H1 (cell line): ENCODE results near the gene ENOPH1. TPM values are rescaled to one million over a fixed set of nuclear protein-coding genes. Genes with fewer than 3 reads are reported as not detected.

Experiments used
- CTCF ChIA-PET: fragments of 300-600 bp; sonication (Branson Sonifier 250); formaldehyde crosslinking; loops from one replicate; lab custom pipeline; 2021; ENCODE audit not compliant: partially characterized antibody; lab: Charles Lee
- POLR2A ChIA-PET: fragments of 300-600 bp; sonication (Branson Sonifier 250); formaldehyde crosslinking; loops from one replicate; lab custom pipeline; 2021; ENCODE audit warnings: inconsistent platforms; ENCODE audit not compliant: partially characterized antibody; lab: Charles Lee
- DNase-seq, 2 experiments: peaks; one replicate each; pipeline versions ENCODE4 v3.0.0 to v3.0.0-alpha.2; 2010 to 2022; ENCODE audit warnings: low spot score in 2 of 2, low read depth in 1 of 2, mixed read lengths in 1 of 2
- FAIRE-seq: peaks from 2 replicates; lab custom pipeline; 2011; peaks lifted over from hg19 to GRCh38; lab: Jason Lieb, UNC
- H2AFZ ChIP-seq: 2 replicates; pipeline ENCODE4 v1.8.1; 2012; ENCODE audit warnings: low read length, inconsistent platforms
- H2AK5ac ChIP-seq: 2 replicates; pipeline ENCODE4 v1.6.1; 2013; ENCODE audit warnings: low read depth, low read length
- H2BK120ac ChIP-seq: replicated peaks from 2 replicates; pipeline ENCODE3; 2013; ENCODE audit warnings: low read depth, low read length, inconsistent platforms
- H2BK12ac ChIP-seq: 2 replicates; pipeline ENCODE4 v1.6.1; 2013; ENCODE audit warnings: low read depth, low read length
- H2BK15ac ChIP-seq: 2 replicates; pipeline ENCODE4 v1.6.1; 2013; ENCODE audit warnings: low read length
- H2BK20ac ChIP-seq: 2 replicates; pipeline ENCODE4 v1.6.1; 2013; ENCODE audit warnings: low read length
- H2BK5ac ChIP-seq: 2 replicates; pipeline ENCODE4 v1.6.1; 2013; ENCODE audit warnings: low read depth, low read length
- H3K14ac ChIP-seq: 2 replicates; pipeline ENCODE4 v1.6.1; 2013; ENCODE audit warnings: inconsistent platforms; ENCODE audit not compliant: insufficient read length
- H3K18ac ChIP-seq: 2 replicates; pipeline ENCODE4 v1.6.1; 2013; ENCODE audit warnings: low read length; ENCODE audit errors: extremely low read depth
- H3K23ac ChIP-seq: 2 replicates; pipeline ENCODE4 v1.6.1; 2013; ENCODE audit warnings: inconsistent platforms; ENCODE audit not compliant: insufficient read length
- H3K23me2 ChIP-seq: 2 replicates; pipeline ENCODE4 v1.6.1; 2013; ENCODE audit warnings: low read depth, low read length
- H3K27ac ChIP-seq: 2 replicates; pipeline ENCODE4 v1.6.1; 2011; ENCODE audit warnings: low read depth, low read length, inconsistent platforms
- H3K27me3 ChIP-seq, 4 experiments: replicated peaks in 1 of 4; 1 replicate in 1 of 4; 2 replicates in 3 of 4; pipeline versions ENCODE4 v1.6.1 to v1.8.1; 2011 to 2013; ENCODE audit warnings: low read length in 3 of 4, mild to moderate bottlenecking in 3 of 4, inconsistent platforms in 2 of 4, mixed read lengths in 2 of 4, moderate library complexity in 1 of 4; ENCODE audit not compliant: control insufficient read depth in 3 of 4, insufficient read depth in 3 of 4; ENCODE audit errors: extremely low read depth in 1 of 4
- H3K36me3 ChIP-seq, 4 experiments: 2 replicates each; pipeline versions ENCODE4 v1.6.1 to v1.8.1; 2011 to 2013; ENCODE audit warnings: mild to moderate bottlenecking in 4 of 4, low read length in 3 of 4, moderate library complexity in 2 of 4, control low read depth in 1 of 4, inconsistent platforms in 1 of 4; ENCODE audit not compliant: insufficient read depth in 4 of 4, control insufficient read depth in 2 of 4
- H3K4ac ChIP-seq: replicated peaks from 2 replicates; pipeline ENCODE3; 2013; ENCODE audit warnings: low read length, low read depth, mixed read lengths, inconsistent platforms; ENCODE audit not compliant: insufficient read length
- H3K4me1 ChIP-seq, 4 experiments: replicated peaks in 1 of 4; 1 replicate in 1 of 4; 2 replicates in 3 of 4; pipeline versions ENCODE4 v1.6.1 to v1.8.1; 2011 to 2013; ENCODE audit warnings: low read length in 3 of 4, inconsistent platforms in 2 of 4, mixed read lengths in 1 of 4; ENCODE audit not compliant: insufficient read depth in 4 of 4, control insufficient read depth in 3 of 4
- H3K4me2 ChIP-seq, 2 experiments: 2 replicates each; pipeline versions ENCODE4 v1.6.1 to v1.8.1; 2011 to 2013; ENCODE audit warnings: low read depth in 2 of 2, low read length in 2 of 2, control low read depth in 1 of 2, inconsistent platforms in 1 of 2, mild to moderate bottlenecking in 1 of 2; ENCODE audit not compliant: insufficient read depth in 1 of 2
- H3K4me3 ChIP-seq, 4 experiments: fragments of 200-600, 300-600 bp in 1 of 4; sonication (generic), shearing (Covaris generic), sonication (Bioruptor Twin) in 1 of 4; 2 replicates each; pipeline versions ENCODE4 v1.5.1 to v1.8.1; 2011 to 2016; ENCODE audit warnings: low read length in 4 of 4, low read depth in 3 of 4, control low read depth in 2 of 4, inconsistent platforms in 2 of 4, mild to moderate bottlenecking in 2 of 4, mixed read lengths in 1 of 4, moderate library complexity in 1 of 4; ENCODE audit not compliant: insufficient read depth in 2 of 4; ENCODE audit errors: extremely low read depth in 1 of 4
- H3K56ac ChIP-seq: replicated peaks from 2 replicates; pipeline ENCODE3; 2013; ENCODE audit warnings: low read depth, mild to moderate bottlenecking, mixed read lengths, low read length, inconsistent platforms; ENCODE audit not compliant: insufficient read length
- H3K79me1 ChIP-seq: 2 replicates; pipeline ENCODE4 v1.6.1; 2013; ENCODE audit warnings: low read depth, low read length, control low read depth
- H3K79me2 ChIP-seq, 2 experiments: 2 replicates each; pipeline versions ENCODE4 v1.6.1 to v1.8.1; 2012 to 2013; ENCODE audit warnings: low read length in 2 of 2, mild to moderate bottlenecking in 2 of 2, inconsistent platforms in 1 of 2; ENCODE audit not compliant: insufficient read depth in 2 of 2, control insufficient read depth in 1 of 2
- H3K9ac ChIP-seq, 4 experiments: replicated peaks in 1 of 4; 1 replicate in 1 of 4; 2 replicates in 3 of 4; pipeline versions ENCODE4 v1.6.1 to v1.8.1; 2011 to 2013; ENCODE audit warnings: low read depth in 3 of 4, low read length in 3 of 4, control low read depth in 2 of 4, mild to moderate bottlenecking in 2 of 4, moderate library complexity in 2 of 4, inconsistent platforms in 1 of 4; ENCODE audit errors: extremely low read depth in 1 of 4
- H3K9me3 ChIP-seq, 2 experiments: 2 replicates each; pipeline versions ENCODE4 v1.6.1 to v1.8.1; 2012 to 2013; ENCODE audit warnings: mild to moderate bottlenecking in 2 of 2, moderate library complexity in 2 of 2, control low read depth in 1 of 2, inconsistent platforms in 1 of 2, low read depth in 1 of 2, low read length in 1 of 2, mixed read lengths in 1 of 2; ENCODE audit not compliant: insufficient read depth in 2 of 2
- H4K20me1 ChIP-seq, 2 experiments: replicated peaks in 1 of 2; 2 replicates each; pipeline versions ENCODE3 to v1.8.1; 2011 to 2013; ENCODE audit warnings: inconsistent platforms in 2 of 2, low read length in 2 of 2, mild to moderate bottlenecking in 1 of 2; ENCODE audit not compliant: insufficient read depth in 2 of 2, control insufficient read depth in 1 of 2
- H4K5ac ChIP-seq: 2 replicates; pipeline ENCODE4 v1.6.1; 2013; ENCODE audit warnings: low read length, low read depth, mixed read lengths, inconsistent platforms; ENCODE audit not compliant: insufficient read length
- H4K8ac ChIP-seq: 2 replicates; pipeline ENCODE4 v1.8.0; 2013; ENCODE audit warnings: mild to moderate bottlenecking, moderate library complexity, low read length, inconsistent platforms; ENCODE audit not compliant: insufficient read depth; ENCODE audit errors: extremely low read depth
- H4K91ac ChIP-seq: replicated peaks from 2 replicates; pipeline ENCODE3; 2013; ENCODE audit warnings: low read length, mixed read lengths, inconsistent platforms; ENCODE audit not compliant: insufficient read length
- E2F6 ChIP-seq: IDR thresholded peaks from 2 replicates; pipeline ENCODE4 v1.6.1; 2012; ENCODE audit warnings: inconsistent platforms
- GTF2F1 ChIP-seq: IDR thresholded peaks from 2 replicates; pipeline ENCODE4 v1.6.1; 2012; ENCODE audit warnings: low read depth, low read length, improper control_type of control experiment, borderline replicate concordance
- JUN ChIP-seq: IDR thresholded peaks from 2 replicates; pipeline ENCODE4 v1.6.1; 2011; ENCODE audit warnings: low read depth, mild to moderate bottlenecking, improper control_type of control experiment, low read length
- NRF1 ChIP-seq: IDR thresholded peaks from 2 replicates; pipeline ENCODE4 v1.6.1; 2011; ENCODE audit warnings: mild to moderate bottlenecking, low read depth, low read length, improper control_type of control experiment
- RBBP5 ChIP-seq: IDR thresholded peaks from 2 replicates; pipeline ENCODE4 v1.7.1; 2012; ENCODE audit warnings: low read depth, mild to moderate bottlenecking, inconsistent platforms, low read length, moderate library complexity, borderline replicate concordance
- SP1 ChIP-seq: IDR thresholded peaks from 2 replicates; pipeline ENCODE4 v1.6.1; 2011; ENCODE audit warnings: low read depth, low read length
- TAF1 ChIP-seq: IDR thresholded peaks from 2 replicates; pipeline ENCODE4 v1.6.1; 2011; ENCODE audit warnings: mild to moderate bottlenecking, low read depth, low read length
- TAF7 ChIP-seq: optimal IDR thresholded peaks from 2 replicates; pipeline ENCODE3; 2011; ENCODE audit warnings: low read depth, mild to moderate bottlenecking, inconsistent platforms, low read length, moderate library complexity, borderline replicate concordance
- WGBS, 2 experiments: shearing (Covaris generic) in 1 of 2; methylation state at CpG; one replicate each; pipeline versions ENCODE4 v1.1.6 to v1.1.7; 2013 to 2015; ENCODE audit warnings: low lambda C conversion rate in 2 of 2, mixed read lengths in 2 of 2, inconsistent platforms in 1 of 2, low coverage in 1 of 2, missing lambda C conversion rate in 1 of 2; ENCODE audit not compliant: insufficient replicate concordance in 2 of 2, insufficient coverage in 1 of 2, insufficient read length in 1 of 2; ENCODE audit errors: extremely low coverage in 1 of 2, missing lambda C conversion rate in 1 of 2; 5-methylcytosine and 5-hydroxymethylcytosine counted together
- polyA plus RNA-seq, 7 experiments: library from polyadenylated mRNA; depleted of rRNA in 3 of 7; stranded (reverse) in 5 of 7; unstranded in 2 of 7; fragments of >200 nt in 5 of 7; fragments of 200-250 nt in 2 of 7; gene quantifications; 1 replicate in 5 of 7; 2 replicates in 1 of 7; 4 replicates in 1 of 7; pipeline versions ENCODE4 v1.2.1 to v1.2.3, GENCODE V29; 2011 to 2013; ENCODE audit warnings: missing spikeins in 2 of 7, mixed read lengths in 2 of 7
- total RNA-seq: library from RNA; stranded (reverse); fragmentation: NEBNext Ultra II Directional; extraction: Animal tissue kit (Norgen Biotek cat#: 25700); gene quantifications from 2 replicates; pipeline ENCODE4 v1.2.1, GENCODE V29; 2021

ENOPH1 gene
- total and polyA plus RNA-seq, 2 of the 8 experiments (the other 6 are each of a cell fraction or from before 2014, with no cell fraction given), result 25.1 to 89.3 TPM

DNA sequence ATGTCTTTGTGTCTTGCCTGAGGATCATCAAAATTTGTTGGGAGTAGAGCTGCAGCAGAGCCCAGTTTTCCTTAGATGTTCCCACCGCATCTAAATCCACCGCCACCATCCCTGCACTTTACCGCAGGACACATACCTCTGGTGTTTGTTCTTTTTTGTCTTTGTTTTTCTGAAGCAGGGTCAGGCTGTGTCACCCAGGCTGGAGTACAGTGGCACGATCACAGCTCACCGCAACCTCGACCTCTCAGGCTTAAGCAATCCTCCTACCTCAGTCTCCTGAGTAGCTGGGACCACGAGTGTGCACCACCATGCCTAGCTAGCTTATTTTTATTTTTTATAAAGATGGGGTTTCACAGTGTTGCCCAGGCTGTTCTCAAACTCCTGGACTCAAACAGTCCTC is 4.6 kb downstream of the ENOPH1 start:
- no peak overlapping the region for H3K18ac ChIP-seq
- no peak overlapping the region for H4K91ac ChIP-seq
- no peak overlapping the region for H3K27ac ChIP-seq
- peaks cover 0 to 14% (median 3%) of the 10 kb centered on the region in 4 experiments; a peak in 2 of 8 replicates for H3K36me3 ChIP-seq
- ChIA-PET CTCF (interaction anchor here (0.6 to 1.8 kb wide), 6 partner anchors 10 to 195 kb away, joined by 3 to 5 read pairs (median 3); no protein-coding TSS in a partner anchor), POLR2A (interaction anchor here (0.6 to 2.1 kb wide), 5 partner anchors 11 to 346 kb away, joined by 3 to 11 read pairs (median 3); no protein-coding TSS in a partner anchor)
- peaks cover 85 to 95% of the 10 kb centered on the region in 2 experiments for H3K79me2 ChIP-seq
- H3K27me3 ChIP-seq, result no peaks in the 10 kb centered on the region
- H3K9me3 ChIP-seq, result no peaks in the 10 kb centered on the region
- no peak overlapping the region for H4K8ac ChIP-seq
- no peak overlapping the region for H2AFZ ChIP-seq
- no peak overlapping the region for H3K14ac ChIP-seq
- peaks cover 0 to 7% (median 0%) of the 10 kb centered on the region in 4 experiments; a peak in 2 of 7 replicates for H3K4me1 ChIP-seq
- DNase-seq, result no peak
- H3K4ac ChIP-seq, result no peak overlapping the region
- no peak overlapping the region for H2BK5ac ChIP-seq
- FAIRE-seq, result no peak
- TF ChIP-seq TAF7, result no peak
- TF ChIP-seq GTF2F1, result no peak
- no peak for TF ChIP-seq JUN
- TF ChIP-seq RBBP5, result no peak
- no peak for TF ChIP-seq NRF1
- no peak for TF ChIP-seq TAF1
- no peak for TF ChIP-seq E2F6
- TF ChIP-seq SP1, result no peak
- no peak overlapping the region; the same call in 1 of the 2 replicates for H2AK5ac ChIP-seq
- no peaks in the 10 kb centered on the region; the same call in 1 of the 2 replicates for H3K23me2 ChIP-seq
- peaks cover 3% of the 10 kb centered on the region; the same call in 1 of the 2 replicates for H3K79me1 ChIP-seq
- H4K20me1 ChIP-seq, result peaks cover 17 to 36% of the 10 kb centered on the region in 2 experiments
- no peak overlapping the region for H3K4me3 ChIP-seq
- no peak overlapping the region for H3K4me2 ChIP-seq
- H3K9ac ChIP-seq, result no peak overlapping the region
- no peak overlapping the region for H3K56ac ChIP-seq
- no peak overlapping the region for H2BK12ac ChIP-seq
- H2BK120ac ChIP-seq, result no peak overlapping the region
- H3K23ac ChIP-seq, result no peak overlapping the region
- H2BK20ac ChIP-seq, result no peak overlapping the region
- no peak overlapping the region for H4K5ac ChIP-seq
- 97% methylated on average over 7 of the region's 7 CpGs; no CpG with 5 or more reads in 1 of the 2 experiments for WGBS, 2 experiments
- no peak overlapping the region for H2BK15ac ChIP-seq
